HG03571 (cell line): ENCODE measurements around the gene IL4I1.
"Not testable (repeated sequence)": the region's sequence is repeated elsewhere in the genome, so short reads cannot be mapped to it uniquely, and the experiment has no call there.

Source experiments
- ATAC-seq: cut with Tn5 transposase; IDR thresholded peaks from one replicate; pipeline ENCODE4 v1.9.1; 2021; ENCODE audit not compliant: unreplicated experiment

The IL4I1 gene

GRCh38 chr19:49924881-49925210 is 28.2 kb upstream of the IL4I1 start:
- not testable (repeated sequence) for ATAC-seq

- ATAC-seq = no peak
Measured at GRCh38 chr19:49924004-49924880, 27.6 kb upstream of the IL4I1 start.

- no peak for ATAC-seq
Measured at GRCh38 chr19:49923055-49924003, 26.6 kb upstream of the IL4I1 start.

GRCh38 chr19:49921871-49922795 is 25.4 kb upstream of the IL4I1 start:
- ATAC-seq = no peak

GRCh38 chr19:49920624-49921363 is 24.1 kb upstream of the IL4I1 start:
- no peak for ATAC-seq

- no peak for ATAC-seq
Measured at GRCh38 chr19:49918089-49918488, 21.4 kb upstream of the IL4I1 start.

- ATAC-seq = no peak
Measured at GRCh38 chr19:49916839-49917733, 20.4 kb upstream of the IL4I1 start.

- ATAC-seq = no peak
Measured at GRCh38 chr19:49915271-49915670, 18.6 kb upstream of the IL4I1 start.

- ATAC-seq = no peak
Measured at GRCh38 chr19:49913720-49914119, 17.0 kb upstream of the IL4I1 start.

GRCh38 chr19:49912965-49913685 is 16.4 kb upstream of the IL4I1 start:
- no peak for ATAC-seq

- ATAC-seq = peak; percentile 43
Measured at GRCh38 chr19:49911381-49912145, 14.9 kb upstream of the IL4I1 start.

- no peak for ATAC-seq
Measured at GRCh38 chr19:49910179-49910578, 13.5 kb upstream of the IL4I1 start.

- no peak for ATAC-seq
Measured at GRCh38 chr19:49908480-49909420, 12.1 kb upstream of the IL4I1 start.

- ATAC-seq = no peak
Measured at GRCh38 chr19:49907745-49908446, 11.2 kb upstream of the IL4I1 start.

GRCh38 chr19:49906879-49907564 is 10.3 kb upstream of the IL4I1 start:
- no peak for ATAC-seq
